HK-2 (cell line): Measurements from ENCODE around the gene KCNIP1.

Experiments
- DNase-seq: peaks from one replicate; pipeline ENCODE4 v3.0.0-alpha.2; 2018; ENCODE audit not compliant: unreplicated experiment

The KCNIP1 gene

DNA sequence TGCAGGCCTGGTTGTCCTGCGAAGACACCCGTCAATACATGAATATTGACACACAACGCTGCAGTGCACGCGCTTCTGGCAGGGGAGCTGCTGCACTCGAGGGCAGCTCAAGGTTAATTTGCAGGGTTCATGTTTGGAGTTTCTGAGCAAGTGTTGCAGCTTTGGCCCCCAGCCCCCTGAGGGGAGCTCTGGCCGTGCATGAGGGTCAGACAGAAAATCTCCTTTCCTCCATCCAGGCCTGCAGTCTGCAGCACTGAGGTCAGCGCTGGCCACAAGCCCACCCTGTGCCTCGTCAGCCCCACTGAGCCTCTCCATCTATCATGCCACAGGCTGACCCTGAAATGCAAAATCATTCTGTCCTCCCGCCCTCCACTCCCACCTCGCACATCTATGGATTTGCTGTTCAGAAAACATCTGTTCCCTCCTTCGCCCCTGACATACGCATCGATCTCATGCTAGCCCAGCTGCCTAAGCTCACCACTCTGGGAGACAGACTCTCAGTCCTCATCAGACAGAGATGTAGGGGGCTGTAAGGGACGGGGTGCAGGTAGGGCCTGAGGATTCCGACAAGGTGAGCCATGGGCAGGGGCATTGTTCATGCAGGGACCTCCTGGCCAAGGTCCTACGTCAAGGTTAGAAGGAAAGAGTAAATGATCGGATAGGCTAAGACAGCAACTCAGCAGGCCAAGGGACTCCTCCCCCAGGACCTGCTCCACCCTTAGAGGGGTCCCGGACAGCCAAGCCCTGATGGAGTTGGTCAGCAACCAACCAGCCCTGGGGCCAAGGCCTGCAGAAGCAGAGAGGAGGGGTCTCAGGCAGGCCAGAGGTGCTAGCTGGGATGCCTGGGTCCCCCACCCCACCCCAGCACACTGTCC lies 125.1 kb downstream of the KCNIP1 start:
- no peak for DNase-seq

DNA sequence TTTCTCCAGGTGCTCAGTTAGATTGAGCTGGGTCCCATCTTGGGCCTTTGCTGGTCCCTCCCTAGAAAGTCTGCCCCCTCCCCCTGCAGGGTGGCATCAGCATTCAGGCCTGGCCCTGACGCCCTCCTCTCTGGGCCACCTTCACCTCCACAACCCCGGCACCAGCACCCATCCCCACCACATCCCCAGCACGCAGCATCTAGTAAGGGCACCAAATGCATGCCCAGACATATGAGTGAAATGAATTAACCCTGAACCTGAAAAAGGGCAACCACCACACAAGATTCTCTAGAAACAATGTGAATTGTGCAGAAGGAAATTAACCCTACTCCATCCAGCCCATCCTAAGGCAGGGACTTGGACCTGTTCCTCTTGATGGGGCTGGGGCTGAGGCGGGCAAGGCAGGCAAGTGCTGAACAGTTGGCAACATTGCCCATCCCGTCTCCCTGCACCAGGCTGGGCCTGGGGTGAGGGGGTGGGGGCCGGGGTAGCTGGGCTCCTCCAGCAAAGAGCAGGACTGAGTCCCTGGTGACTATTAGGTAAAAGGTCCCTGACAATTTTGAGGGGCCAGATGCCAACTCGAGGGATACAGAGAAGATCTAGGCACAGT lies 125.9 kb downstream of the KCNIP1 start:
- no peak for DNase-seq

DNA sequence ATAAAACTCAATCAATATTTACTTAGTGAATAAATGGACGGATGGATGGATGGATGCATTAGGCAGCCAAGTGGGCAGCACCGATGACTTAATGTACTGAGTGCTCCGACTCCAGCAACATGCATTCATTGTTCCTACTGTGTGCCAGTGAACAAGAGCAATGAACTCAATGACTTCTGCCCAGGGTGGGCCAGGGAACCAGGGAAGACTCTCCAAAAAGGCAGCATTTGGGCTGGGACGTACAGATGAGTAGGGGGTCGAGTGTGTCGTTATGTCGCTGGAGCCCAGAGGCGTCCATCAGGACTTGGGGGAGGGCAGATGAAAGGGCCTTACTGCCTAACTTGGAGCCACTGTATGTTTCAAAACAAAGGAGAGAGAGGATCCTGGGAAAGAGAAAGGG lies 126.4 kb downstream of the KCNIP1 start:
- DNase-seq, result no peak

DNA sequence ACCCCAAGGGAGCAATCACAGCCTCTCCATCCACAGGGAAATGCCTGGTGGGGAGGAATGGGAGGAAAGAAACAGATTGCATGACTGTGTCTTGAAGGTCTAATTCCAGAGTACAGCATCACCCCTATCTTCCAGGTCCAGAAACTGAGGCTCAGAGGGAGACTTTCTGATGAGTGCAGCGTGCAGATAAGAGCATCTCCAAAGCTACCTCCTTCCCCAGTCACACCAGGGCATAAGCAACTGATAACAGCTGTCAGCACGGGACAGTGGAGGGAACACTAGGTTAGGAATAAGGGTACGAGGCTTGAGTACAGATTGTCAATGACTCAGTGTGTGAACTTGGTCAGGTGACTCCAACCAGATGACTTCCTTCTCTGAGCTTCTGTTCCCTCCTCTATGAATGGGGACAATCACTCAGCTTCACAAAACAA lies 126.9 kb downstream of the KCNIP1 start:
- DNase-seq, result no peak

DNA sequence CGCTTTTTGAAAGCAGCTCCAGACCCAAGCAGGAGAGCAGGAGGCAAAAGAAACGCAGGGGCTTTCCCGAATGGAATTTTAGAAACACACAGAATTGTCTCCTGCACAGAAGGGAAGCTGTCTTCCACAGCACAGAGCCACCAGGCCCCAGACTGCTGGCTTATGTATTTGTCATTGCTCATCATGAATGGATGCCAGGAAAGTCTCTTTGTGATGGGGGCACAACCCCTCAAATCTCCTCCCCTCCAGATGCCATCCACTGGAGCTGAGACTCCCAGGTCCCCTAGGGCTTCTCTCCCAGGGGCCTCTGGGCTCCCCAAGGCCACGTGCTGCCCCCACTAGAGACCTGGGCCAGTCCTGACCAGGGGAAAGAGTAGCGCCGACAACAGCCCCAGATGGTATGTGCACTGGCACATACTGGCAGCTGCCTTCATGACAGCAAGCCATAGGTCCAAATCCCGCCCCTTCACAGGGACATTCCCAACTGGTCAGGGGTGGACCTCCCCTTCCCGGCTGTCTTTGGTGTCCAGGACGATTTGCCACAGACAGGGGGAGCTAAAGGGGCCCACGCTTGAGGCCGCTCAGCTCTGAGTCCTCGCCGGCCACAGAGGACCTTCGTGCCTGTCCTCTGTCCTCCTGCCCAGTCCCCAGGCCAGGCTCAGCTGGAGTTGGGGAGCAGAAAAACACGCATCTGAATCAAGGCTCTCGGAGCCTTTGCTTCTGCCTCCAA lies 127.8 kb downstream of the KCNIP1 start:
- no peak for DNase-seq

DNA sequence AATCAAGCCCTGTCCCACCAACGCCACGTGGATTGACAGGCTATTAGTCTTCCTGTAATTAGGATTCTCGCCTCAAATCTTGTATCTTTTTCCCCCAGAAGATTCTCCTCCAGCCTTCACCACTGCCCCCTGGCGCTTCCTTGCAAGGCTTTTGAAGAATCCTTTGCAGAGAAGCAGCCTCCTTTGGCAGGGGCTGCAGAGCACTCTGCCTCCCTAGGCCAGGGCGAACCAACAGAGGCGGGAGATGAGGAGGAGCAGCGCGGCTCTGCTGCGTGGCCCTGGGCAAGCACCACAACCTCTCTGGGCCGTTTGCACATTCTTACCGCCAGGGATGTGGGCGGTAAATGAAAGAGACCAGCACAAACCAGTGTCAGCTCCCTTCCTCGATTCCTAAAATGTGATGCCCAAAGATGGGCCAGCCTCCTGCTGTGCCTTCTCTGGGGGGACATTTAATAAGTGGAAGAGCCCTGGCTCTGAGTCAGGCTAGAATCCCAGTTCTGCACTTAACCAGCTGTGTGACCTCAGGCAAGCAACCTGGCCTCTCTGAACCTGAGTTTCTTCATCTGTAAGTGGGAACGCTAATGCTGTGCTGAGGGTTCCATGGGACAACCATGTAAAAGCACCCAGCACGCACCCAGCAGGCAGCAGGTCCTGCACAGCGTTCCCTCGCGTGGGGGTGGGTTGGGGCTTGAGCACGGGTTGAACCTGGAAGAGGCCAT lies 128.6 kb downstream of the KCNIP1 start:
- DNase-seq, result no peak

DNA sequence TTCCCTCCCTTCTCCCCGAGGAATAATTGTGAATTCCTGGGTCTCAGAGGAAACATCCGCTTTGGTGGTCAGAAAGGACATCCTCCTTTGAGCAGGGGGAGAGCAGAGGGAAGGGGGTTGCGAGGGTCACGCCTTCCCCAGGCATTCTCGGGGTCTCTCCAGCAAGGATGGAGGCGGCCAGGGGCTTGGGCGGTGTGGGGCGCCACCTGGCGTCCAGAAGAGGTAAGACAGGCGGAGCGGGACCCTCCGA lies 129.1 kb downstream of the KCNIP1 start:
- peak; percentile 67 for DNase-seq

DNA sequence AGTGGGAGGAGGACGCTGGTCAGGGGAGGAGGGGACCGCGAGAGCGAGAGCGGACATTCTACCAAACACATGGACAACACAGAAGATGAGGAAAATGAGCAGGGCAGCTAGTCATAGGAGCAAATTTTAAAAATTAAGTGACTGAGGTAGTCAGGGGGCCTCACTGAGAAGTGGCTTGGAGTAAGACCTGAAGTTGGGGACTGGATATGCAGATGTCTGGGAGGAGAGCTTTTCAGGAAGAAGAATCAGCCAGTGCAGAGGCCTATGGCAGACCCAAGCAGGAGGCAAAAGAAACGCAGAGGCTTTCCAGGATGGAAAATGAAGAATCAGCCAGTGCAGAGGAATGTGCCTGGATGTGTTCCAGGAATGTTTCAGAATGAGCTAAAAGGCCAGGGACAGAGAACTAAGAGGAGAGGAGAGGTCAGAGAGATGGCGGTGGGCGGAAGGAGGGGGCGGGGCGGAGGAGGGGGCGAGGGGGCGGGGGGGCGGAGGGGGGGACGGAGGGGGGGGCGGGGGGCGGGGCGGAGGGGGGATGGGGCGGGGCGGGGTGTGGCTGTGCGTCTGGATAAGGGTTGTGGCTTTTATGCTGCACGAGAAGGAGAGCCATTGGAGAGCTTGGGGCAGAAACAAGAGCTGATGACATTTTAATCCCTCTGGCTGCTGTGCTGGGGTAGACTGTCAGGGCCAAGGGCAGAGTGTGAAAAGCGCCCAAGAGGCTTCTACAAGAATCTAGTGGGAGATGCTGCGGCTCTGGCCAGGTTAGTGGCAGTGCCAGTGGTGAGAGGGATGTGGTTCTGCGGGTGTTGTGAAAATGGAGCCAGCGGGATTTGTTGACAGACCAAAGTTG lies 129.6 kb downstream of the KCNIP1 start:
- no peak for DNase-seq

DNA sequence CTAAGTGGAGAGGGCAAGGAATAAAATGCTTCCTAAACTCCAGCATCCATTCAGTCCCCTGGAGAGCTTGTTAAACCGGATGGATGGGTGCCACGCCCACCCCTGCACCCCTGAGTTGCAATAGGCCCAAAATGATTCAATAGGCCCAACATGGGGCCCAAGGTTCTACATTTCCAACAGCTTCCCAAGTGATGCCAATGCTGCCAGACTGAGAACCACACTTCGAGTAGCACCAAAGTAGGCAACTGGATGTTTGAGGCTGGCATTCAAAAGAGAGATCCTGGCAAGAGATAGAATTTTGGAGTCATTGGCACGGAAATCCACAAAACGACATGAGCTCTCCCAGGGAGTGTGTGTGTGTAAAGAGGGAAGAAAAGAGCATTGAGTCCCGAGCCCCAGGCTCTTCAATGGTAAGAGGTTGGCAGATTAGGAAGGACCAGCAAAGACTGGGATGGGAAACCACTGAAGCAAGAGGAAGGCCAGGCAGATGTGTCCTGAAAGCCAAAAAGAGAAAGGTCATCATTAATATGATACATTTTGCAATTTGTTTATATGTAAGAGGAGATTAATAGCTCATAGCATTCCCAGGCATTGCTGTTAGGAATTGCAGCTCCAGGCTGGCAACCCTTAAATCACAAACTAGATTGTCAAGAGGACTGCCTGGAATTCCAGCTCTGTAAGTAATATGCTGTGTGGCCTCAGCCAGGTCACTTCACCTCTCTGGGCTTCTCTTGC lies 130.6 kb downstream of the KCNIP1 start:
- no peak for DNase-seq

DNA sequence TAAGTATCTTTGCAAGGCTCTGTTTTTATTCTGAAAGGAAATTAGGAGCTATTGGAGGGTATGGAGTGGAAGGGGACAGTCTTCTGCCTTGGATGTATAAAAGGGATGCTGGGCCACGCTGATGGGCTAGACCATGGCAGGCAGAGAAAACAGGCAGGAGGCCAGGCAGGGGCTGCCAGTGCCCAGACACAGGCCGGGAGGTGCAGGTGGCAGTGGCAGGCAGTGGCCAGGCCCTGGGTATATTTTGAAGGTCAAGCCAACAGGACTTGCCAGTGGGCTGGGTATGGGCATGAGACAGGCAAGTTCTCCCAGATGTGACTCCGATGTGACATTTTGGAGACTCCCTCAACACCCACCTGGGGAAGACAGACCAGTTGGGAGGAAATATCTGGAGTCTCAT lies 131.9 kb downstream of the KCNIP1 start:
- no peak for DNase-seq

DNA sequence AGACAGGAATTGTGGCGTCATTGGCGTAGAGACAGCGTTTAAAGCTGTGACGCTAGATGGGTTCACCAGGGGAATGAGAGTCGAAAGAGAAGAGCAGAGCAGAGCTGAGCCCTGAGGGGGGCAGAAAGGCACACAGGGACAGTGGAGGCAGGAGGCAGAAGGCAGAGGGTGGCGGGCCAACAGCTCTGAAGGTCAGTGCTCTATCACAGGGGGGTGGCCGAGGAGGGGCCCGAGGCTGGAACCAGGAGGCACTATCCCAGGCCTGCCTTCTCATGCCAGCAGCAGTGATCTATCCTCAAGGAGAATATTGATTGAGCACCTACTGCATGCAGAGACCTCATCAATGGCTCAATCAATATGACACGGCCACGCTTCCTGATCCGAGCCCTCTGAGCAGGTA lies 132.4 kb downstream of the KCNIP1 start:
- no peak for DNase-seq

DNA sequence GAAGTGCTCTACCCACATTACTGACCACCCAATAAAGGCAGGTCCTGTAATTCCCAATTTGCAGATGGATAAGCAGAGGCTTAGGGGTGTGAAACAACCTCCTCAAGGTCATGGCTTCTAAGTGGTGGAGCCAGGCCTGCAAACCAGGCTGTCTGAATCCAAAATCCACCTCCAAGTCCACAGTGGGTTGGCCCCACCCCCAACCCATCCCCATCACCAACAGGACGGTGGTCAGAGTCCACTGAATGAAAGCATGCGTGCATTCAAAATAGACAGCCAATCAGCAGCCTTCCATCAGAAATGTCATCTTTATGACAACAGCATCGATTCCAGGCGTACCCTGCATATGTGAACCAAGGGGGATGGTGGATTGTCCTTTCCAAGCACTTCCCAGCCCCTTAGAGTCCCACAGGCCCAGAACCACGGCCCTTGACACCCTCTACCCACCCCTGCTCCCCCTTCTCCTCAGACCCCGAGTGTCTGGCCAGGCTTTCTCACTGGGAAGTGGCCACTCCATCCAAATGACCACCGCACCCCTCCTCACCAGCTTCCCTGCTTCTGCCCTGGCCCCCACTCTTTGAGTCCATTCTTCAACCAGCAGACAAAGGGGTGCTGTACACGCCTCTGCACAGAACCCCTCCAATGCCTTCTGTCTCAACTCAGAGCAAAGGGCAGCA lies 133.1 kb downstream of the KCNIP1 start:
- no peak for DNase-seq

DNA sequence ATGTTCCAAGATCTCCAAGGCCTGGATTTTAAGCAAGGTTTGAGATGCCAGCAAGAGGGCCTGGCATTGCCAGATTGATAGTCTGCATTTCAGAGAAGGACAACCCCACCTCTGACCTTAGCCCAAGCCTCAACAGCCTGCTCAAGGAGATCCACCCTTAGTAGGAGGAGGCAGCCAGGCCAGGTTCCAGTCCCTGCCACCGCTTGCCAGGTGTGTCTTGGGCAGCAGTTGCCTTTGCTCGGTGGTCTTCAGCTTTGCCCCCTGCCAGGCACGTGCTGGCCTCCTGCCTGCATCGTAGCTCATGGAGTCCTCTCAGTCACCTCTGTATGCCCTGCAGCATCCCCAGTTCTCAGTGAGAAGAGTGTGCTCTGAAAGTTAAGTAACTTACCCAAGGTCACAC lies 134.2 kb downstream of the KCNIP1 start:
- DNase-seq, result no peak

DNA sequence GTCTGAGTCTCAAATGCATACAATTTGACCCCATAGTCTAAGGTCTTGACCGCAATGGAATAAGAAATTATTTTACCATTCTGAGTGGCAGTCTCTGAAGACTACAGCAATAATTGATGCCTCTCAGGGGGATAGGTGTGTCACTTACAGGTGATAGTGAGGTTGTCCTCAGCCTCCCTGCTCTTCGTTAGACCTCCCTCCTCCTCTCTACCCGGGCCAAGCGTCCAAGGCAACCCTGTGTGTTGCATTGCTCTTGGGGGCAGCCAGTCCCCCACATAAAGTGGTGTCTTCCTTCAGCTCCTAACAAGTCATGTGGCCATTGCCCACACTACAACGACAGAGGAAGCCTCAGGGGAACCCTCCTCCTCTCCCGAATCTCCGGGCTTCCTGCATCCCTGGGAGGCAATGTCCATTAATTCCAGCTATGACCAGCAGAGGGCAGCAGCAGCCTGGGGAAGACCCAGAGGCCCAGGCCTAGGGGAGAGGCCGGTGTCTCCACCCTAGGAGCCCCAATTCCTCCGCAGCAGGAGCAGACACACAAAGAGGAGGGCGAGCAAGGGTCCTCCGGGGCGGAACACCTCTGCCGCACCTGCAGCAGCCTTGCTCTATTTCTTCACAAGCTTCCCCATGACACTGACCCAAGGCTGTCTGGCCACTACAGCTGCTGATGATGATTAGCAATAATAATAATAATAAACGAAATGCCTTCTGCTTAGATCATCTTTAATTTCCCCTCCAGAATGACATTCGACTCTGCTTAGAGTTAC lies 134.8 kb downstream of the KCNIP1 start:
- DNase-seq, result peak; percentile 60

DNA sequence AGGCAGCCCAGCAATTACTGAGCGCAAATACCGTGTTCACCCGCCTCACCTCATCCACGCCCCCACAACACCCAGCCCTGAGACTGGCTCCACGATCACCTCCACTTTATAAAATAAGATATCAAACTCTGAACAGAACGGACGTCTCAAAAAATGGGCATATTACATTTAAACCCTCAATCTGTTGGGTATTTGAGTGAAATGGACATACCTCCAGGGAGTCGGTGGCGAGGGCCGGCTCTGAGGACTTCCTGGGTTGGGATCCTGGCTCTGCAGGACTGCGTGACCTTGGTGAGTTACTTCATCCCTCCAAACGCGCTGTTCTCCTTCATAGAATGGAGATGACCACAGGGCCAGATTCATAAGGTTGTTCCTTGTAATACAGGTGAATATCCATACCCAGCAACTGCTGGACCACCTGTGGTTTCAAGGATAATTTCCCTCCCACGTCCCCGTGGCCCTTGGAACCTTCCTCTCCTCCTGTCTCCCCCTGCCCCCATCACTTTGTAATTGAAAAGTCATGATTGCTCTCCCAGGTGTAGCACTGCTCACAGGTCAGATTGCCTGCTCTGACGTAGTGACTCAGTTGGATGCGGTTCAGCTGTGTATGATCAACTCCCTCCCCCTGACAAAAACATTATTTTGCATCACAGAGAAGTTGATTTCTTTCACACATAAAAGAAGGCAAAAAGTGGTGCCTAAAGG lies 135.6 kb downstream of the KCNIP1 start:
- DNase-seq, result no peak

DNA sequence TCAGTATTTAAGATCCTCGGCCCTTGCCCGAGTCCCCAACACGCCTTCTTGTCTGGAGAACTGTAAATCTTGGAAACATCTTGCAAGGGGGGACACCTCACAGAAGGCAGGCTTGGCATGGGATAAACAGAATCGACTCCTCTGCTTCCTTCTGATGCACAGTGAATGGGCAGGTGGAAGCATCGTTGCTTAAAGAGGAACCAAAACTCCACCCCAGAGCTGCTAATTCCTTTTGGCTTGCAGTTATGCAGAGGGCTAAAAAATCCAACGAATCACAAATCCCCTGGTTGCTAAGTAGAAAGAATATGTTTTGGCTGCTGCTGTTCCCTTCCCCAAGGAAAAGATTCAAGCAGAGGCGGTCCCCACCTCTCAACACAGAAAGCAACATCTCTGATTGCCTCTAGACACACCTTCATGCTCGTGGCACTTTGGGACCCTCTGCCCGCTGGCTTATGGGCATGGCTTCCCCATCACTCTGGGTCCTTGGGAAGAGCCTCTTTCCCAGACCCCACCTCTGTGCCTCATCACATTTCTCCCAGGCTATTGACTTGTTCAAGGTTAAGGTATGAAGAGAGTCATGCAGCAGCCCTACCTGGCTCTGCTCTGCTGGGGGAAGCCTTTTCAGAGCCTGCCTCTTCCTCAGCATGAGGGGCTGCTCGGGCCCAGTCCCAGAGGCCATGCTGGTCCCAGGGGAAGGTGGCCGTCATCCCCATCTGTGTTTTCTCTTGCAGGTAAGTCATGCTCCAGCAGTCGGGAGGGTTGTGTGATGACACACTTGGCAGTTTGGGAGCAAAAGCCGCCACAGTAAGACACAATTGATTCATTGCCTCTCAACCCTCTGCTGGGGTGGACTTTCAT lies 137.1 kb downstream of the KCNIP1 start:
- DNase-seq, result no peak

DNA sequence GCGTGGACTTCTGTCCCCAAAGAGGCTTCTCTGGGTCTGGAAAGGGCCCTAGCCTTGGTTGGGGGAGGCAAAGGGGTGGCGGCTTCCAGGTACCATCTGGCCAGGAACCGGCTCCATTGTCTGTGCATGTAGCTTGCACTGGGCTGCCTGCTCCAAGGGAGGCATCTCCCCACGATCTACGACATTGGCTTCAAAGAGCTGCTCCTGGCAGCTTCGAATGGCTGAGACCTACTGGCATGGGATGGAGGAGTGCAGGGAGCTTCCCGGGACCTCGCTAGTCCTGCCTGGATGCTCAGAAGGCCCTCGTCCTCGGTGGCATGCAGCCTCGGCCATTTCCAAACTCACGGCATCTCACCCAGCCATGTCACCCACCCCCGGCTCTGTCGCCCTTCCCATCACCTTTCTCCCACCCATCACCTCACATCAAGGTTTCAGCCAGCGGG lies 137.8 kb downstream of the KCNIP1 start:
- DNase-seq, result no peak
